ENCODE data around the gene ZNF512. TPM values are rescaled to one million over a fixed set of nuclear protein-coding genes. Genes with fewer than 3 reads are reported as not detected.
"Not testable (repeated sequence)": the region's sequence is repeated elsewhere in the genome, so short reads cannot be mapped to it uniquely, and the experiment has no call there.

The ZNF512 gene
- 37.5 TPM for polyA plus RNA-seq (2012; ENCODE audit: missing spikeins)

GRCh38 chr2:27582695-27583389, at the start of gene ZNF512:
Gene ZNF512, plus strand, starts transcription at chr2:27583042. Its CDS starts 71 bp downstream, at chr2:27583113.
- DNase-seq (ENCODE audit: insufficient read length) = peak; percentile 71
- FAIRE-seq = peak; percentile 94
- TF ChIP-seq POLR2AphosphoS5 (IDR thresholded peaks at IDR 0.05; ENCODE audit: low read depth, low read length) (peak; percentile 83), POLR2A (IDR thresholded peaks at IDR 0.05; ENCODE audit: low read depth, low read length) (peak; percentile 88), TAF1 (IDR thresholded peaks at IDR 0.05; ENCODE audit: borderline replicate concordance, low read depth, low read length) (peak; percentile 94)

- TF ChIP-seq TAF1 (IDR thresholded peaks at IDR 0.05; ENCODE audit: borderline replicate concordance, low read depth, low read length) = no peak
- no peak for TF ChIP-seq POLR2A (IDR thresholded peaks at IDR 0.05; ENCODE audit: low read depth, low read length)
- no peak for TF ChIP-seq POLR2AphosphoS5 (IDR thresholded peaks at IDR 0.05; ENCODE audit: low read depth, low read length)
- no peak for DNase-seq (ENCODE audit: insufficient read length)
- FAIRE-seq = no peak
Observed at GRCh38 chr2:27537287-27537686, 45.6 kb upstream of the ZNF512 start.

GRCh38 chr2:27538839-27539450, 43.9 kb upstream of the ZNF512 start:
- DNase-seq (ENCODE audit: insufficient read length); FAIRE-seq: not testable (repeated sequence)

- FAIRE-seq; DNase-seq (ENCODE audit: insufficient read length): not testable (repeated sequence)
Observed at GRCh38 chr2:27539649-27540048, 43.2 kb upstream of the ZNF512 start.

- no peak for FAIRE-seq
- TF ChIP-seq TAF1 (IDR thresholded peaks at IDR 0.05; ENCODE audit: borderline replicate concordance, low read depth, low read length) (no peak), POLR2AphosphoS5 (IDR thresholded peaks at IDR 0.05; ENCODE audit: low read depth, low read length) (no peak), POLR2A (IDR thresholded peaks at IDR 0.05; ENCODE audit: low read depth, low read length) (no peak)
- no peak for DNase-seq (ENCODE audit: insufficient read length)
Observed at GRCh38 chr2:27544143-27544821, 38.6 kb upstream of the ZNF512 start.

- TF ChIP-seq TAF1 (IDR thresholded peaks at IDR 0.05; ENCODE audit: borderline replicate concordance, low read depth, low read length) (no peak), POLR2AphosphoS5 (IDR thresholded peaks at IDR 0.05; ENCODE audit: low read depth, low read length) (no peak), POLR2A (IDR thresholded peaks at IDR 0.05; ENCODE audit: low read depth, low read length) (no peak)
- DNase-seq (ENCODE audit: insufficient read length) (no peak), FAIRE-seq (no peak)
Observed at GRCh38 chr2:27545348-27546141, 37.3 kb upstream of the ZNF512 start.

GRCh38 chr2:27549303-27549702, 33.5 kb upstream of the ZNF512 start:
- FAIRE-seq (no peak), DNase-seq (ENCODE audit: insufficient read length) (no peak)
- no peak for TF ChIP-seq POLR2AphosphoS5 (IDR thresholded peaks at IDR 0.05; ENCODE audit: low read depth, low read length)

- FAIRE-seq (no peak), DNase-seq (ENCODE audit: insufficient read length) (no peak)
- TF ChIP-seq POLR2A (IDR thresholded peaks at IDR 0.05; ENCODE audit: low read depth, low read length) = no peak
- no peak for TF ChIP-seq POLR2AphosphoS5 (IDR thresholded peaks at IDR 0.05; ENCODE audit: low read depth, low read length)
- no peak for TF ChIP-seq TAF1 (IDR thresholded peaks at IDR 0.05; ENCODE audit: borderline replicate concordance, low read depth, low read length)
Observed at GRCh38 chr2:27551514-27551913, 31.3 kb upstream of the ZNF512 start.

GRCh38 chr2:27552941-27553340, 29.9 kb upstream of the ZNF512 start:
- TF ChIP-seq POLR2A (IDR thresholded peaks at IDR 0.05; ENCODE audit: low read depth, low read length) = no peak
- TF ChIP-seq POLR2AphosphoS5 (IDR thresholded peaks at IDR 0.05; ENCODE audit: low read depth, low read length) = no peak
- no peak for TF ChIP-seq TAF1 (IDR thresholded peaks at IDR 0.05; ENCODE audit: borderline replicate concordance, low read depth, low read length)
- DNase-seq (ENCODE audit: insufficient read length) (no peak), FAIRE-seq (no peak)

GRCh38 chr2:27554451-27554850, 28.4 kb upstream of the ZNF512 start:
- not testable (repeated sequence) for DNase-seq (ENCODE audit: insufficient read length); FAIRE-seq

- FAIRE-seq (no peak), DNase-seq (ENCODE audit: insufficient read length) (no peak)
- TF ChIP-seq TAF1 (IDR thresholded peaks at IDR 0.05; ENCODE audit: borderline replicate concordance, low read depth, low read length) (no peak), POLR2A (IDR thresholded peaks at IDR 0.05; ENCODE audit: low read depth, low read length) (no peak)
Observed at GRCh38 chr2:27559228-27559627, 23.6 kb upstream of the ZNF512 start.

- FAIRE-seq (no peak), DNase-seq (ENCODE audit: insufficient read length) (no peak)
- TF ChIP-seq TAF1 (IDR thresholded peaks at IDR 0.05; ENCODE audit: borderline replicate concordance, low read depth, low read length) (no peak), POLR2A (IDR thresholded peaks at IDR 0.05; ENCODE audit: low read depth, low read length) (no peak), POLR2AphosphoS5 (IDR thresholded peaks at IDR 0.05; ENCODE audit: low read depth, low read length) (no peak)
Observed at GRCh38 chr2:27561060-27561459, 21.8 kb upstream of the ZNF512 start.
